HEK293 (cell line): ENCODE data around the gene STOX1.

Experiments
- ATF2 ChIP-seq: fragments of 450-650 bp; formaldehyde crosslinking; IDR thresholded peaks from 2 replicates; pipeline ENCODE4 v1.5.1; 2016; ENCODE audit warnings: missing biosample characterization, missing genetic modification characterization, low read depth
- BCL11A ChIP-seq: fragments of 450-650 bp; formaldehyde crosslinking; IDR thresholded peaks from 2 replicates; pipeline ENCODE4 v1.5.1; 2016; ENCODE audit warnings: low read depth, missing biosample characterization, missing genetic modification characterization
- INSM2 ChIP-seq: fragments of 450-650 bp; formaldehyde crosslinking; IDR thresholded peaks from 2 replicates; pipeline ENCODE4 v1.5.1; 2016; ENCODE audit warnings: missing biosample characterization, missing genetic modification characterization
- KLF8 ChIP-seq: fragments of 450-650 bp; formaldehyde crosslinking; IDR thresholded peaks from 2 replicates; pipeline ENCODE4 v1.5.1; 2016; ENCODE audit warnings: missing biosample characterization, missing genetic modification characterization
- PRDM4 ChIP-seq: fragments of 450-650 bp; formaldehyde crosslinking; IDR thresholded peaks from 2 replicates; pipeline ENCODE4 v1.5.1; 2017; ENCODE audit warnings: missing biosample characterization, missing genetic modification characterization
- SCRT2 ChIP-seq: fragments of 450-650 bp; formaldehyde crosslinking; IDR thresholded peaks from 2 replicates; pipeline ENCODE4 v1.5.1; 2016; ENCODE audit warnings: missing biosample characterization, missing genetic modification characterization
- ZBTB26 ChIP-seq: fragments of 450-650 bp; formaldehyde crosslinking; optimal IDR thresholded peaks from 2 replicates; pipeline ENCODE3; 2016; ENCODE audit warnings: missing biosample characterization, mild to moderate bottlenecking, missing genetic modification characterization
- ZNF155 ChIP-seq: fragments of 450-650 bp; formaldehyde crosslinking; IDR thresholded peaks from 2 replicates; pipeline ENCODE4 v1.5.1; 2016; ENCODE audit warnings: missing biosample characterization, missing genetic modification characterization
- ZNF157 ChIP-seq: fragments of 450-650 bp; formaldehyde crosslinking; IDR thresholded peaks from 2 replicates; pipeline ENCODE4 v1.5.1; 2016; ENCODE audit warnings: missing biosample characterization, missing genetic modification characterization
- ZNF184 ChIP-seq: fragments of 450-650 bp; IDR thresholded peaks from 2 replicates; pipeline ENCODE4 v1.5.1; 2018; ENCODE audit warnings: missing biosample characterization, mild to moderate bottlenecking, missing genetic modification characterization
- ZNF214 ChIP-seq: fragments of 450-650 bp; formaldehyde crosslinking; IDR thresholded peaks from 2 replicates; pipeline ENCODE4 v1.5.1; 2017; ENCODE audit warnings: missing biosample characterization, mild to moderate bottlenecking, missing genetic modification characterization, borderline replicate concordance
- ZNF280D ChIP-seq: fragments of 450-650 bp; formaldehyde crosslinking; IDR thresholded peaks from 2 replicates; pipeline ENCODE4 v1.5.1; 2016; ENCODE audit warnings: missing biosample characterization, missing genetic modification characterization
- ZNF335 ChIP-seq: fragments of 450-650 bp; formaldehyde crosslinking; conservative IDR thresholded peaks from 2 replicates; pipeline ENCODE4 v1.5.1; 2016; ENCODE audit warnings: missing biosample characterization, missing genetic modification characterization
- ZNF398 ChIP-seq: fragments of 450-650 bp; formaldehyde crosslinking; IDR thresholded peaks from 2 replicates; pipeline ENCODE4 v1.5.1; 2017; ENCODE audit warnings: missing biosample characterization, missing genetic modification characterization
- ZNF596 ChIP-seq: fragments of 450-650 bp; IDR thresholded peaks from 2 replicates; pipeline ENCODE4 v1.5.0; 2018; ENCODE audit warnings: missing biosample characterization, mild to moderate bottlenecking, missing genetic modification characterization, moderate library complexity
- ZNF626 ChIP-seq: fragments of 450-650 bp; sonication (Bioruptor Pico); formaldehyde crosslinking; IDR thresholded peaks from 2 replicates; pipeline ENCODE4 v1.5.1; 2018; ENCODE audit warnings: missing biosample characterization, missing genetic modification characterization, inconsistent platforms
- ZNF654 ChIP-seq: fragments of 450-650 bp; formaldehyde crosslinking; IDR thresholded peaks from 2 replicates; pipeline ENCODE4 v1.5.1; 2016; ENCODE audit warnings: low read depth, missing biosample characterization, missing genetic modification characterization
- ZNF658 ChIP-seq: fragments of 450-650 bp; formaldehyde crosslinking; IDR thresholded peaks from 2 replicates; pipeline ENCODE4; 2016; ENCODE audit warnings: missing biosample characterization, missing genetic modification characterization
- ZNF692 ChIP-seq: fragments of 450-650 bp; formaldehyde crosslinking; IDR thresholded peaks from 2 replicates; pipeline ENCODE4 v1.5.1; 2016; ENCODE audit warnings: missing biosample characterization, missing genetic modification characterization
- ZSCAN16 ChIP-seq: fragments of 450-650 bp; formaldehyde crosslinking; IDR thresholded peaks from 2 replicates; pipeline ENCODE4 v1.5.1; 2016; ENCODE audit warnings: missing biosample characterization, missing genetic modification characterization
- ZSCAN5A ChIP-seq: fragments of 450-650 bp; formaldehyde crosslinking; IDR thresholded peaks from 2 replicates; pipeline ENCODE4 v1.5.1; 2016; ENCODE audit warnings: missing biosample characterization, missing genetic modification characterization
- ZXDB ChIP-seq: fragments of 450-650 bp; formaldehyde crosslinking; IDR thresholded peaks from 2 replicates; pipeline ENCODE4 v1.5.1; 2016; ENCODE audit warnings: missing biosample characterization, missing genetic modification characterization

STOX1 gene

GRCh38 chr10:68871731-68872342 is 44.5 kb downstream of the STOX1 start (continued):
- TF ChIP-seq ATF2 (tag by site-specific recombination) (no peak), ZNF155 (tag by site-specific recombination) (no peak), ZNF214 (tag by site-specific recombination) (no peak), PRDM4 (tag by site-specific recombination) (peak; percentile 89), ZNF596 (tag by site-specific recombination) (peak; percentile 84), BCL11A (tag by site-specific recombination) (peak; percentile 94), ZNF280D (tag by site-specific recombination) (no peak), ZNF654 (tag by site-specific recombination) (peak; percentile 8; the same call in 1 of the 2 replicates), ZNF184 (tag by site-specific recombination) (peak; percentile 82), ZBTB26 (tag by site-specific recombination) (no peak), ZNF157 (tag by site-specific recombination) (no peak), ZXDB (tag by site-specific recombination) (peak; percentile 85), ZNF626 (tag by site-specific recombination) (0 out of 2 replicates have a peak, but pooled peaks have one; percentile 15), ZNF398 (peak; percentile 33; the same call in 1 of the 2 replicates), ZSCAN5A (tag by site-specific recombination) (0 out of 2 replicates have a peak, but pooled peaks have one; percentile 32), SCRT2 (tag by site-specific recombination) (peak; percentile 60; the same call in 1 of the 2 replicates), INSM2 (tag by site-specific recombination) (peak; percentile 95), ZNF658 (tag by site-specific recombination) (no peak), ZNF335 (tag by site-specific recombination) (peak; percentile 33), ZNF692 (tag by site-specific recombination) (peak; percentile 52; the same call in 1 of the 2 replicates), KLF8 (tag by site-specific recombination) (peak; percentile 80; the same call in 1 of the 2 replicates), ZSCAN16 (peak; percentile 20; the same call in 1 of the 2 replicates)
